Naive thymus-derived CD4-positive, alpha-beta T cell (primary cell): ENCODE measurements around the gene KCNG1. TPM values are rescaled to one million over a fixed set of nuclear protein-coding genes. Genes with fewer than 3 reads are reported as not detected.

Experiments used
- ATAC-seq: fragments of 150-1000 bp; cut with Tn5 transposase; 2 replicates; pipeline ENCODE4 v1.10.0; 2021; ENCODE audit warnings: mild to moderate bottlenecking, moderate library complexity
- CTCF ChIA-PET: fragments of 350-600 bp; sonication (Branson Sonifier 250); formaldehyde crosslinking; loops from one replicate; lab custom pipeline; 2021; ENCODE audit warnings: antibody characterized with exemption; lab: Charles Lee
- POLR2A ChIA-PET: fragments of 350-600 bp; sonication (Branson Sonifier 250); formaldehyde crosslinking; loops from one replicate; lab custom pipeline; 2021; ENCODE audit warnings: antibody characterized with exemption, inconsistent platforms; lab: Charles Lee
- DNase-seq, 9 donors: peaks; one replicate each; pipeline versions ENCODE4 v3.0.0 to v3.0.0-alpha.2; 2020 to 2022; ENCODE audit warnings: mixed read lengths in 1 of 9
- H3K27ac ChIP-seq: one replicate; pipeline ENCODE4 v1.7.0; 2013; ENCODE audit warnings: mild to moderate bottlenecking, low read depth, low read length, moderate library complexity
- H3K27me3 ChIP-seq, 2 donors: one replicate each; pipeline ENCODE4 v1.7.0; 2013; ENCODE audit warnings: low read length in 2 of 2, mild to moderate bottlenecking in 2 of 2, moderate library complexity in 2 of 2; ENCODE audit not compliant: control insufficient read depth in 2 of 2, insufficient read depth in 2 of 2
- H3K36me3 ChIP-seq, 3 experiments: 1 replicate in 2 of 3; 2 replicates in 1 of 3; pipeline ENCODE4 v1.7.0; 2013; ENCODE audit warnings: low read length in 3 of 3, mild to moderate bottlenecking in 3 of 3, moderate library complexity in 1 of 3; ENCODE audit not compliant: insufficient read depth in 3 of 3, control insufficient read depth in 2 of 3
- H3K4me1 ChIP-seq, 2 donors: one replicate each; pipeline ENCODE4 v1.7.0; 2013; ENCODE audit warnings: low read length in 2 of 2, mild to moderate bottlenecking in 2 of 2, moderate library complexity in 1 of 2; ENCODE audit not compliant: control insufficient read depth in 2 of 2, insufficient read depth in 2 of 2
- H3K4me3 ChIP-seq: 2 replicates; pipeline ENCODE4 v1.7.0; 2013; ENCODE audit warnings: mild to moderate bottlenecking, low read length
- H3K9me3 ChIP-seq, 3 experiments: 1 replicate in 2 of 3; 2 replicates in 1 of 3; pipeline ENCODE4 v1.7.0; 2013; ENCODE audit warnings: low read length in 3 of 3; ENCODE audit not compliant: control insufficient read depth in 2 of 3
- H3K27ac Mint-ChIP-seq, 9 donors: one replicate each; pipeline ENCODE4 v1.8.0; 2020 to 2022; ENCODE audit warnings: mixed read lengths in 9 of 9, mild to moderate bottlenecking in 8 of 9, moderate library complexity in 5 of 9, inconsistent platforms in 2 of 9
- H3K27me3 Mint-ChIP-seq, 5 donors: one replicate each; pipeline ENCODE4 v1.8.0; 2021 to 2022; ENCODE audit warnings: mixed read lengths in 5 of 5, mild to moderate bottlenecking in 1 of 5
- H3K36me3 Mint-ChIP-seq, 5 donors: one replicate each; pipeline ENCODE4 v1.8.0; 2020 to 2022; ENCODE audit warnings: mixed read lengths in 5 of 5, mild to moderate bottlenecking in 3 of 5, inconsistent platforms in 1 of 5
- H3K4me1 Mint-ChIP-seq, 7 donors: one replicate each; pipeline ENCODE4 v1.8.0; 2020 to 2022; ENCODE audit warnings: mixed read lengths in 7 of 7, mild to moderate bottlenecking in 3 of 7, inconsistent platforms in 1 of 7
- H3K4me3 Mint-ChIP-seq, 10 donors: one replicate each; pipeline ENCODE4 v1.8.0; 2020 to 2022; ENCODE audit warnings: mild to moderate bottlenecking in 10 of 10, mixed read lengths in 10 of 10, moderate library complexity in 6 of 10, inconsistent platforms in 2 of 10
- H3K9me3 Mint-ChIP-seq, 11 donors: one replicate each; pipeline ENCODE4 v1.8.0; 2020 to 2022; ENCODE audit warnings: mixed read lengths in 11 of 11, mild to moderate bottlenecking in 4 of 11, inconsistent platforms in 1 of 11, moderate library complexity in 1 of 11
- intact Hi-C, 2 donors: fragments of 100-400 bp; cut with micrococcal nuclease; formaldehyde crosslinking; loops; one replicate each; pipeline ENCODE4 v1.15.1; 2023
- polyA plus RNA-seq, 2 donors: library from polyadenylated mRNA; unstranded; fragments of 300-500 nt; fragmentation: Illumina TruSeq; gene quantifications; one replicate each; pipeline ENCODE4 v1.2.3, GENCODE V29; 2021
- total RNA-seq, 6 experiments: library from RNA in 5 of 6; stranded (reverse) in 5 of 6; gene quantifications; 1 replicate in 5 of 6; 2 replicates in 1 of 6; pipeline ENCODE4 v1.2.3 and lab custom pipeline; 2021 to 2026

Gene KCNG1
- total and polyA plus RNA-seq, 7 experiments from 2014 or later = 0.17 to 0.73 TPM; not detected in 5

DNA sequence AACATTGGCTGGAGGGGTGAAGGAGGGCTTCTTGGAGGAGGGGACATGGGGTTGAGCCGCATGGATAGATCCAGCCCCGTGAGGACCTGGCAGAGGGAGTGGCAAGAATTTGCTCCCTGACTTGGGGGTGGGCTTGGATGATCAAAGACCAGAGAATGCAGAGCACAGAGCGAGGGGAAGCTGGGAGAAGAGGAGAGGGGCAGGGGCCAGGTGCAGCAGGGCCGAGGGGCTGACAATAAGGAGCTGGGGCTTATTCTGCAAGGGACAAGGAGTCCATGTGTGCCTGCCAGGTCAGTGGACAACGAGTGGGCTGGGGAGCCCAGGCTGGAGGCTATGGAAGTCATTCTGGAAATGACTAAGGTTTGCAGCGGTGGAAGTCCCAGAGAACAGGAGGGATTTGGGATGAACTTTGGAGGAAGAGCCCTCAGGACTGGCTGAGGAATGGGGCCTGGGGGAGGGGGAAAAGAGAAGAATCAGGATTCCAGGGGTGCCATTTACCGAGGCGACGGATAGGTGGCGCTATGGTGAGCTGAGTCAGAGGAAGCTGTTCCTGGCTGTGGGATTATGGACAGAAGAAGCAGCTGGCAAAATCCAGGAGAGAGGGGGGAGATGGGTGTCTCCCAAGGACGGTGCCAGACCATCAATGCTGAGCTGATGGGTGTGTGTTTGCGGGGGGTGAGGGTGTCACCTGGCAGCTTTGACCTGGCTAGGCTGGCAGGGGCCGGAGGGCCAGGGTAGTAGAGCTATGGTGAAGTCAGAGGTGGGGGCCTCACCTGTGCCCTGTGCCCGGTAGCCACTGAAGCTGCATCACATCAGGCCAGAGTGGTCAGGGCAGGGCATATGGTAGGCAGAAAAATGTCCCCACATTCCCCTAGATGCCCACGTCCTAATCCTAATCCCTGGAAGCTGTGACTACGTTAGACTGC, 7.8 kb downstream of the KCNG1 start:
- Mint-ChIP-seq H3K4me1 (peaks cover 0 to 2% (median 0%) of the 10 kb centered on the region in 7 donors), H3K27ac (no peak overlapping the region), H3K27me3 (peaks cover 21 to 55% (median 44%) of the 10 kb centered on the region in 5 donors), H3K36me3 (no peaks in the 10 kb centered on the region), H3K4me3 (no peak overlapping the region), H3K9me3 (no peaks in the 10 kb centered on the region)
- H3K9me3 ChIP-seq = no peaks in the 10 kb centered on the region
- H3K27ac ChIP-seq = no peak overlapping the region
- intact Hi-C loops = no loop called here
- no peaks in the 10 kb centered on the region for H3K27me3 ChIP-seq
- CTCF ChIA-PET = no interaction called here
- DNase-seq = peak in 1 of 9 donors; percentile 35
- no peaks in the 10 kb centered on the region for H3K4me1 ChIP-seq
- H3K36me3 ChIP-seq = no peaks in the 10 kb centered on the region
- POLR2A ChIA-PET = no interaction called here
- H3K4me3 ChIP-seq = no peak overlapping the region
- no peak for ATAC-seq

DNA sequence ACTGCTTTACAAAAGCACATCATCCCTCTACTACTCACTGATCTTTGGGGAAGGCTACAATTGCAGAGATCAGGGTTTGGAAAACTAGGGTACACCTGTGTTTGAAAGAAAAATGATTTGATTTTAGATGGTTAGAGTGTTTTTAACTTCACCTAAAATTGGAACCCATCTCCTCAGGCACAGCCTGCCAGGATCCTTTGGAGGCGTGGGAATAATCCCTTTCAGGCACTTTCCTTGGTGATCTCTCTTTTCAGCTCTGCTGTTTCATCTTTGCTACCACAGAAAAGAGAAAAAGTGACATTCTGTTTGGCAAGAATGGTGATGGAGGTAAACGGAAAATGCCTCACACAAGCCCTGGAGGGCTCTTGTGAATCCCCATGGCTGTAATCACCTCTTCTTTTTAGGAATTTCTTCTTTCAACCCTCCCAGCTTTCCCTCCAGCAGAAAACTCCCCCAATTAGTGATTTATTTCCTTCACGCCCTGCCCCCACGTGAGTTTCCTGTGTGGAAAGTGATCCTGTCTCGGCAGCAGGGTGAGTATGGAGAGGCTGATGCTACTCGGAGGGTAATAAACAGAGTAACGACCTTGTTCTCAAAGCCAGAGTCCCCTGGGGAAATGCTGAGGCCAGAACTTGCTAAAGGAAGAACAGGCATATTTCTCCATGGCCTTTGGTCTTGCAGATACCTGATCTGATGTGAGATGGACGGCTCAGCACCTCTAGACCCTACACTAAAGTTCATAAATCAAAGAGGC, 9.2 kb downstream of the KCNG1 start:
- ATAC-seq = no peak
- H3K9me3 ChIP-seq = no peaks in the 10 kb centered on the region
- ChIA-PET CTCF (no interaction called here), POLR2A (no interaction called here)
- H3K36me3 ChIP-seq = no peaks in the 10 kb centered on the region
- no peak overlapping the region for H3K4me3 Mint-ChIP-seq
- intact Hi-C loops = no loop called here
- H3K27ac ChIP-seq = no peak overlapping the region
- H3K36me3 Mint-ChIP-seq = no peaks in the 10 kb centered on the region
- no peaks in the 10 kb centered on the region for H3K4me1 ChIP-seq
- no peaks in the 10 kb centered on the region for H3K27me3 ChIP-seq
- DNase-seq = no peak
- no peak overlapping the region for H3K27ac Mint-ChIP-seq
- H3K27me3 Mint-ChIP-seq = peaks cover 10 to 42% (median 35%) of the 10 kb centered on the region in 5 donors
- peaks cover 0 to 2% (median 0%) of the 10 kb centered on the region in 7 donors for H3K4me1 Mint-ChIP-seq
- no peak overlapping the region for H3K4me3 ChIP-seq
- no peaks in the 10 kb centered on the region for H3K9me3 Mint-ChIP-seq

DNA sequence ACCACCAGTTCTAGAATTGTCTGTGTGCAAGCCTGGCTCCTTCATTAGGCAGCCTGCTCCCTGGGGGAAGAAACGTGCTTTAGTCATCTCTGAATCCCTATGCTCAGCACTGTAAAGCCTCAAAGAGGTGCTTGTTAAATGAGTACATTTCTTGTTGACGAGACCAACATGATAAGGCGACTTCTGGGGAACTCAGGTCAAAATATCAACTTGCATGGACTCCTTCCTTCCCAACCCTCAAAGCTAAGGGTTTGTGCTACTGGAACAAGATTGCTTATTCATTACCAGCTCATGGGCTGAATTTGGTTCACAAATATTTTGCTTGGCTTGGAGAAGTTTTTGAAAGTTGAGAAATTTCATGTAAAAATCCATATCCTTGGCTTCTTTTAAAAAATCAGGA, 10.6 kb downstream of the KCNG1 start:
- H3K27ac Mint-ChIP-seq = no peak overlapping the region
- H3K27me3 Mint-ChIP-seq = peaks cover 9 to 30% (median 28%) of the 10 kb centered on the region in 5 donors
- no peaks in the 10 kb centered on the region for H3K36me3 Mint-ChIP-seq
- Histone ChIP-seq H3K36me3 (no peaks in the 10 kb centered on the region), H3K27me3 (no peaks in the 10 kb centered on the region), H3K9me3 (no peaks in the 10 kb centered on the region), H3K4me3 (no peak overlapping the region), H3K27ac (no peak overlapping the region), H3K4me1 (no peaks in the 10 kb centered on the region)
- ChIA-PET POLR2A (no interaction called here), CTCF (no interaction called here)
- H3K9me3 Mint-ChIP-seq = no peaks in the 10 kb centered on the region
- no peak overlapping the region for H3K4me3 Mint-ChIP-seq
- ATAC-seq = no peak
- DNase-seq = no peak
- intact Hi-C loops = no loop called here
- peaks cover 0 to 2% (median 0%) of the 10 kb centered on the region in 7 donors for H3K4me1 Mint-ChIP-seq

DNA sequence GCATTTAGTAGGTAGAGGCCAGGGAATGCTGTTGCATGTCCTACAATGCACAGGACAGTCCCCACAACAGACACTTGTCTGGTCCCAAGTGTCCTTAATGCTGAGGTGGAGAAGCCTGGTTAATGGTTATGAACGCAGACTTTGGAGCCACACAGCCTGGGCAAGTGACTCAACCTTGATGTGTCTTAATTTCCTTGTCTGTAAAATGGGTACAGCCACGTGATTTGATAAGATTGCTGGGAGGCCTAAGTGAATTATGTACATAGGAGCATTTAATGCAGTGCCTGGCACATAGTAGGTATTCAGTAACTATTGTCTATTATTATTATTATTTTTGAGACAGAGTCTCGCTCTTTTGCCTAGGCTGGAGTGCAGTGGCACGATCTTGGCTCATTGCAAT, 11.4 kb downstream of the KCNG1 start:
- H3K4me1 ChIP-seq = no peaks in the 10 kb centered on the region
- H3K4me1 Mint-ChIP-seq = peaks cover 0 to 2% (median 0%) of the 10 kb centered on the region in 7 donors
- CTCF ChIA-PET = no interaction called here

DNA sequence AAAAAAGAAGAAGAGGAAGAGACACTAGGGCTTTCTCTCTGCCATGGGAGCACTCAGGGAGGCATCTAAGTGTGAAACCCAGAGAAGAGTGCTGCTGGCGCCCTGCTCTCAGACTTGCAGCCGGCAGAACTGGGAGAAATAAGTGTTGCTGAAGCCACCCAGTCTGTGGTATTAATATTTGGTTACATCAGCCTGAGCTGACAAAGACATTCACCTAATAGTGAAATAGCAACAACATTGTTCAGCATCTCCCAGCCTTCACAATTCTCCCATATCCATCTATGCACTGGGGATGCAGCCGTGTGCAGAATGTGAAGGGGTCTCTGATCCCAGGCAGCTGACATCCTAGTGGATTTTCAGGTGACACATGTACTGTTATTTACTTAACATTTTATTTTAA, 12.0 kb downstream of the KCNG1 start:
- H3K27me3 ChIP-seq = no peaks in the 10 kb centered on the region
- intact Hi-C loops = no loop called here
- no peak for DNase-seq

More for the DNA sequence above, 11.4 kb downstream of the KCNG1 start:
- H3K9me3 Mint-ChIP-seq = no peaks in the 10 kb centered on the region
- intact Hi-C loops = no loop called here
- Histone ChIP-seq H3K4me3 (no peak overlapping the region), H3K27ac (no peak overlapping the region), H3K27me3 (no peaks in the 10 kb centered on the region), H3K36me3 (no peaks in the 10 kb centered on the region), H3K9me3 (no peaks in the 10 kb centered on the region)
- ATAC-seq = no peak
- DNase-seq = no peak
- no peaks in the 10 kb centered on the region for H3K36me3 Mint-ChIP-seq
- POLR2A ChIA-PET = no interaction called here
- H3K27ac Mint-ChIP-seq = no peak overlapping the region
- peaks cover 7 to 26% (median 22%) of the 10 kb centered on the region in 5 donors for H3K27me3 Mint-ChIP-seq
- no peak overlapping the region for H3K4me3 Mint-ChIP-seq

DNA sequence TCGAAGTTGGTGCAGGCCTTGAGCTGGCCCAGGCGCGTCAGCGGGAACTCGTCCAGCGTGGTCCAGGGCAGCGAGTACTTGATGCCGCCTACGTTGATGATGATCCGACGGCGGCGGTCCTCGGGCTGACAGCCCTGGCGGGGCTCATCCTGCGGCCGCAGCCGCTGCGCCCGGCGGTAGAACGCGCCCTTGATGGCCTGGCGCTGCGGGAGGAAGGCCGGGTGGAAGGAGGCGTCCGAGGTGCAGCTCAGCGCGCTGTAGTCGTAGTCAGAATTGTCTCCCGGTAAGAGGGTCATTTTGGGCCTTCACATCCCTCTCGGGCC, 12.9 kb downstream of the KCNG1 start:
- Histone ChIP-seq H3K27me3 (no peaks in the 10 kb centered on the region), H3K9me3 (no peaks in the 10 kb centered on the region), H3K27ac (no peak overlapping the region), H3K4me3 (no peak overlapping the region), H3K36me3 (no peaks in the 10 kb centered on the region), H3K4me1 (no peaks in the 10 kb centered on the region)
- ChIA-PET CTCF (no interaction called here), POLR2A (no interaction called here)
- no peak for DNase-seq
- H3K9me3 Mint-ChIP-seq = no peaks in the 10 kb centered on the region
- H3K36me3 Mint-ChIP-seq = no peaks in the 10 kb centered on the region
- H3K4me1 Mint-ChIP-seq = peaks cover 0 to 2% (median 0%) of the 10 kb centered on the region in 7 donors
- no peak for ATAC-seq
- H3K27me3 Mint-ChIP-seq = peaks cover 5 to 36% (median 21%) of the 10 kb centered on the region in 5 donors
- H3K4me3 Mint-ChIP-seq = no peak overlapping the region
- H3K27ac Mint-ChIP-seq = no peak overlapping the region
- intact Hi-C loops = no loop called here

More for the DNA sequence above, 12.0 kb downstream of the KCNG1 start:
- Mint-ChIP-seq H3K4me3 (no peak overlapping the region), H3K4me1 (peaks cover 0 to 2% (median 0%) of the 10 kb centered on the region in 7 donors), H3K9me3 (no peaks in the 10 kb centered on the region), H3K27ac (no peak overlapping the region), H3K36me3 (no peaks in the 10 kb centered on the region), H3K27me3 (peaks cover 7 to 29% (median 21%) of the 10 kb centered on the region in 5 donors)
- no peak overlapping the region for H3K4me3 ChIP-seq
- ChIA-PET CTCF (no interaction called here), POLR2A (no interaction called here)
- no peak for ATAC-seq
- no peak overlapping the region for H3K27ac ChIP-seq
- H3K36me3 ChIP-seq = no peaks in the 10 kb centered on the region
- H3K4me1 ChIP-seq = no peaks in the 10 kb centered on the region
- no peaks in the 10 kb centered on the region for H3K9me3 ChIP-seq
